H9 (cell line): ENCODE measurements around the gene HKDC1. TPM values are rescaled to one million over a fixed set of nuclear protein-coding genes. Genes with fewer than 3 reads are reported as not detected.

ENCODE experiments used
- DNase-seq: peaks from one replicate; pipeline ENCODE4 v3.0.0-alpha.2; 2017
- H2AFZ ChIP-seq: one replicate; pipeline ENCODE4 v1.6.1; 2013; ENCODE audit warnings: mild to moderate bottlenecking, low read length, control low read depth, moderate library complexity
- H2AK5ac ChIP-seq: 2 replicates; pipeline ENCODE4 v1.6.1; 2013; ENCODE audit warnings: low read length, control low read depth, mixed read lengths; ENCODE audit not compliant: insufficient read length
- H2BK120ac ChIP-seq: one replicate; pipeline ENCODE4 v1.6.1; 2013; ENCODE audit warnings: low read depth, mild to moderate bottlenecking, low read length, control low read depth, inconsistent platforms; ENCODE audit not compliant: poor library complexity, severe bottlenecking
- H2BK12ac ChIP-seq: 2 replicates; pipeline ENCODE4 v1.6.1; 2013; ENCODE audit warnings: low read length, control low read depth, mixed read lengths, low read depth; ENCODE audit not compliant: insufficient read length
- H2BK15ac ChIP-seq: 2 replicates; pipeline ENCODE4 v1.6.1; 2013; ENCODE audit warnings: low read depth, low read length, control low read depth
- H2BK20ac ChIP-seq: one replicate; pipeline ENCODE4 v1.6.1; 2013; ENCODE audit warnings: low read depth, mild to moderate bottlenecking, low read length, control low read depth, inconsistent platforms; ENCODE audit not compliant: poor library complexity, severe bottlenecking
- H2BK5ac ChIP-seq: 2 replicates; pipeline ENCODE4 v1.6.1; 2013; ENCODE audit warnings: low read length, control low read depth, mixed read lengths; ENCODE audit not compliant: insufficient read length
- H3K14ac ChIP-seq: 2 replicates; pipeline ENCODE4 v1.6.1; 2013; ENCODE audit warnings: low read length, control low read depth; ENCODE audit not compliant: insufficient read depth
- H3K18ac ChIP-seq: 2 replicates; pipeline ENCODE4 v1.6.1; 2013; ENCODE audit warnings: low read depth, mild to moderate bottlenecking, mixed read lengths, low read length, control low read depth; ENCODE audit not compliant: insufficient read length
- H3K23ac ChIP-seq: 2 replicates; pipeline ENCODE4 v1.6.1; 2013; ENCODE audit warnings: low read length, control low read depth, mixed read lengths, low read depth; ENCODE audit not compliant: insufficient read length
- H3K23me2 ChIP-seq: 2 replicates; pipeline ENCODE4 v1.6.1; 2013; ENCODE audit warnings: low read depth, mild to moderate bottlenecking, mixed read lengths, low read length, control low read depth; ENCODE audit not compliant: insufficient read length, poor library complexity, severe bottlenecking
- H3K27ac ChIP-seq: 2 replicates; pipeline ENCODE4 v1.5.1; 2013; ENCODE audit warnings: low read length, control low read depth, mixed read lengths, low read depth; ENCODE audit not compliant: insufficient read length
- H3K27me3 ChIP-seq: 2 replicates; pipeline ENCODE4 v1.6.1; 2013; ENCODE audit warnings: low read length, control low read depth, inconsistent platforms; ENCODE audit not compliant: insufficient read depth
- H3K4ac ChIP-seq: 2 replicates; pipeline ENCODE4 v1.6.1; 2013; ENCODE audit warnings: low read depth, mild to moderate bottlenecking, control low read depth, inconsistent platforms, low read length, moderate library complexity
- H3K4me1 ChIP-seq: 2 replicates; pipeline ENCODE4 v1.6.1; 2013; ENCODE audit warnings: low read length, control low read depth, inconsistent platforms; ENCODE audit not compliant: insufficient read depth
- H3K4me2 ChIP-seq: 2 replicates; pipeline ENCODE4 v1.6.1; 2013; ENCODE audit warnings: low read length, control low read depth, mixed read lengths; ENCODE audit not compliant: insufficient read length, insufficient read depth
- H3K56ac ChIP-seq: 2 replicates; pipeline ENCODE4 v1.6.1; 2013; ENCODE audit warnings: low read depth, mild to moderate bottlenecking, mixed read lengths, low read length, control low read depth; ENCODE audit not compliant: insufficient read length
- H3K79me1 ChIP-seq: 2 replicates; pipeline ENCODE4 v1.6.1; 2013; ENCODE audit warnings: low read depth, mild to moderate bottlenecking, moderate library complexity, low read length, control low read depth, inconsistent platforms; ENCODE audit not compliant: insufficient read depth, poor library complexity, severe bottlenecking
- H3K79me2 ChIP-seq: 2 replicates; pipeline ENCODE4 v1.6.1; 2013; ENCODE audit warnings: low read length, control low read depth, inconsistent platforms; ENCODE audit not compliant: insufficient read depth
- H3K9ac ChIP-seq: 2 replicates; pipeline ENCODE4 v1.6.1; 2013; ENCODE audit warnings: low read length, control low read depth, mixed read lengths; ENCODE audit not compliant: insufficient read length; ENCODE audit errors: extremely low read depth
- H3K9me3 ChIP-seq: one replicate; pipeline ENCODE4 v1.6.1; 2013; ENCODE audit warnings: low read depth, low read length, inconsistent platforms; ENCODE audit not compliant: control insufficient read depth
- H3T11ph ChIP-seq: one replicate; pipeline ENCODE4 v1.6.1; 2013; ENCODE audit warnings: mild to moderate bottlenecking, low read length, control low read depth, inconsistent platforms
- H4K20me1 ChIP-seq: one replicate; pipeline ENCODE4 v1.6.1; 2013; ENCODE audit not compliant: control insufficient read depth, insufficient read length, insufficient read depth
- H4K5ac ChIP-seq: 2 replicates; pipeline ENCODE4 v1.6.1; 2013; ENCODE audit warnings: low read depth, mild to moderate bottlenecking, mixed read lengths, low read length, control low read depth; ENCODE audit not compliant: insufficient read length
- H4K8ac ChIP-seq: replicated peaks from 2 replicates; pipeline ENCODE4 v1.6.1; 2013; ENCODE audit warnings: low read length, control low read depth, mixed read lengths, low read depth; ENCODE audit not compliant: insufficient read length
- H4K91ac ChIP-seq: 2 replicates; pipeline ENCODE4 v1.6.1; 2013; ENCODE audit warnings: low read depth, mild to moderate bottlenecking, moderate library complexity, mixed read lengths, low read length, control low read depth; ENCODE audit not compliant: insufficient read length
- H3K27ac Mint-ChIP-seq, 3 experiments: 2 replicates in 2 of 3; 3 replicates in 1 of 3; pipeline ENCODE4 v1.8.0; 2020 to 2021; ENCODE audit warnings: mixed read lengths in 3 of 3, mild to moderate bottlenecking in 1 of 3, moderate library complexity in 1 of 3
- H3K27me3 Mint-ChIP-seq: 2 replicates; pipeline ENCODE4 v1.8.0; 2021; ENCODE audit warnings: low read depth, mild to moderate bottlenecking, moderate library complexity, mixed read lengths
- H3K36me3 Mint-ChIP-seq, 3 experiments: 2 replicates in 2 of 3; 3 replicates in 1 of 3; pipeline ENCODE4 v1.8.0; 2020 to 2021; ENCODE audit warnings: low read depth in 3 of 3, mixed read lengths in 3 of 3; ENCODE audit not compliant: insufficient read depth in 1 of 3
- H3K4me1 Mint-ChIP-seq, 2 experiments: 2 replicates each; pipeline ENCODE4 v1.8.0; 2020; ENCODE audit warnings: mixed read lengths in 2 of 2
- H3K4me3 Mint-ChIP-seq, 2 experiments: 2 replicates in 1 of 2; 3 replicates in 1 of 2; pipeline ENCODE4 v1.8.0; 2020 to 2021; ENCODE audit warnings: mild to moderate bottlenecking in 2 of 2, mixed read lengths in 2 of 2, moderate library complexity in 1 of 2
- H3K9me3 Mint-ChIP-seq, 2 experiments: 2 replicates in 1 of 2; 3 replicates in 1 of 2; pipeline ENCODE4 v1.8.0; 2020; ENCODE audit warnings: mild to moderate bottlenecking in 2 of 2, mixed read lengths in 2 of 2, moderate library complexity in 1 of 2
- WGBS: extraction: QIAGEN DNeasy Blood & Tissue Kit; methylation state at CpG from one replicate; pipeline ENCODE4 v1.1.7; 2013; ENCODE audit warnings: missing lambda C conversion rate, low lambda C conversion rate, mixed read lengths; ENCODE audit not compliant: insufficient read length; ENCODE audit errors: extremely low coverage; 5-methylcytosine and 5-hydroxymethylcytosine counted together
- total RNA-seq: library from RNA; stranded (reverse); gene quantifications from 2 replicates; pipeline ENCODE4 v1.2.1, GENCODE V29; 2021
- TF ChIP-seq, protein P1 (sequence below): fragments of 200-600 bp; sonication (generic); conservative IDR thresholded peaks from 3 replicates; pipeline ENCODE4 v1.8.0; 2021; ENCODE audit warnings: antibody characterized with exemption, mild to moderate bottlenecking

The HKDC1 gene
- total RNA-seq, 1 experiment from 2014 or later: not detected

DNA sequence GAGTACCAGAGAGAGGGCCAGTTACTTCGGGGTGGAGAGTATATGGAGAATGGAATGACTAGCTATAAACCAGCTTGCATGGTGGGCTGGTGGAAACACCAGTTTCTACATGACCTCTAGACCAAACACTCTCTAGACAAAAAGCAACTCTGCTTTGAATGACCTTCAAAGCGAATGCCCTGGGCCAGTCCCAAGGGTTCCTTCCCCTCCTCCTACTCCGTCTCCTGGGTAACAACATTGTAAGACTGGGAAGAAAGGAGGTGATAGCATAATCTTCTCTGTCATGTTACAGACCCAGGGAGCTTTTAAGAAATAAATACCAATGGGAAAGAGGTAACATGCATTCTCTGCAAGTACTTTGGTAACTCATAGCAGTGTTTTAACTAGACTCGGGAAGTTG, 65.6 kb downstream of the HKDC1 start:
- WGBS: no CpG with 5 or more reads among the region's 4 CpGs
- H2BK15ac ChIP-seq: no peak overlapping the region
- H3K9me3 ChIP-seq: no peaks in the 10 kb centered on the region
- Mint-ChIP-seq H3K4me3 (no peak overlapping the region), H3K36me3 (no peaks in the 10 kb centered on the region), H3K4me1 (peaks cover 12 to 14% of the 10 kb centered on the region in 2 experiments), H3K27ac (no peak overlapping the region; a peak in 2 of 7 replicates), H3K27me3 (peaks cover 2% of the 10 kb centered on the region; the same call in 1 of the 2 replicates), H3K9me3 (no peaks in the 10 kb centered on the region)
- no peak overlapping the region for H4K5ac ChIP-seq
- H4K20me1 ChIP-seq: no peaks in the 10 kb centered on the region
- H3K4me2 ChIP-seq: no peak overlapping the region
- no peaks in the 10 kb centered on the region for H3K23me2 ChIP-seq
- H3K14ac ChIP-seq: no peak overlapping the region
- no peak overlapping the region for H3T11ph ChIP-seq
- no peak overlapping the region for H4K91ac ChIP-seq
- no peaks in the 10 kb centered on the region for H3K4me1 ChIP-seq
- no peak for DNase-seq
- H3K79me2 ChIP-seq: no peaks in the 10 kb centered on the region
- H2AFZ ChIP-seq: no peak overlapping the region
- no peak overlapping the region for H2BK12ac ChIP-seq
- no peak overlapping the region for H3K4ac ChIP-seq
- no peak overlapping the region for H2BK5ac ChIP-seq
- H3K27ac ChIP-seq: no peak overlapping the region
- no peaks in the 10 kb centered on the region for H3K79me1 ChIP-seq
- no peak overlapping the region for H2BK120ac ChIP-seq
- no peak overlapping the region for H3K56ac ChIP-seq
- no peaks in the 10 kb centered on the region for H3K27me3 ChIP-seq
- no peak overlapping the region for H3K23ac ChIP-seq
- no peak overlapping the region for H2BK20ac ChIP-seq
- TF ChIP-seq, protein P1, sequence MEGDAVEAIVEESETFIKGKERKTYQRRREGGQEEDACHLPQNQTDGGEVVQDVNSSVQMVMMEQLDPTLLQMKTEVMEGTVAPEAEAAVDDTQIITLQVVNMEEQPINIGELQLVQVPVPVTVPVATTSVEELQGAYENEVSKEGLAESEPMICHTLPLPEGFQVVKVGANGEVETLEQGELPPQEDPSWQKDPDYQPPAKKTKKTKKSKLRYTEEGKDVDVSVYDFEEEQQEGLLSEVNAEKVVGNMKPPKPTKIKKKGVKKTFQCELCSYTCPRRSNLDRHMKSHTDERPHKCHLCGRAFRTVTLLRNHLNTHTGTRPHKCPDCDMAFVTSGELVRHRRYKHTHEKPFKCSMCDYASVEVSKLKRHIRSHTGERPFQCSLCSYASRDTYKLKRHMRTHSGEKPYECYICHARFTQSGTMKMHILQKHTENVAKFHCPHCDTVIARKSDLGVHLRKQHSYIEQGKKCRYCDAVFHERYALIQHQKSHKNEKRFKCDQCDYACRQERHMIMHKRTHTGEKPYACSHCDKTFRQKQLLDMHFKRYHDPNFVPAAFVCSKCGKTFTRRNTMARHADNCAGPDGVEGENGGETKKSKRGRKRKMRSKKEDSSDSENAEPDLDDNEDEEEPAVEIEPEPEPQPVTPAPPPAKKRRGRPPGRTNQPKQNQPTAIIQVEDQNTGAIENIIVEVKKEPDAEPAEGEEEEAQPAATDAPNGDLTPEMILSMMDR: no peak
- H2AK5ac ChIP-seq: no peak overlapping the region
- H4K8ac ChIP-seq: no peak overlapping the region
- H3K18ac ChIP-seq: no peak overlapping the region
- H3K9ac ChIP-seq: no peak overlapping the region
